ENCODE results near the gene GINM1. TPM values are rescaled to one million over a fixed set of nuclear protein-coding genes. Genes with fewer than 3 reads are reported as not detected.

The GINM1 gene
- total RNA-seq, 1 donor from 2014 or later, result 50.8 TPM

GRCh38 chr6:149567945-149568585 is 1.9 kb downstream of the GINM1 start:
- H3K9me3 ChIP-seq, result no peaks in the 10 kb centered on the region
- intact Hi-C loops (cut with DNase I), result no loop called here
- H3K27ac ChIP-seq, result no peak overlapping the region
- H3K4me3 ChIP-seq, result no peak overlapping the region
- no peaks in the 10 kb centered on the region for H3K27me3 ChIP-seq
- peaks cover 3% of the 10 kb centered on the region for H3K36me3 ChIP-seq
- DNase-seq (no peak), ATAC-seq (no peak)
- H3K4me1 ChIP-seq, result peaks cover 11% of the 10 kb centered on the region
- TF ChIP-seq CTCF (IDR thresholded peaks at IDR 0.05), result no peak

GRCh38 chr6:149580880-149581279 is 14.7 kb downstream of the GINM1 start:
- Histone ChIP-seq H3K9me3 (no peaks in the 10 kb centered on the region), H3K27me3 (no peaks in the 10 kb centered on the region), H3K4me3 (no peak overlapping the region), H3K36me3 (peaks cover 56% of the 10 kb centered on the region), H3K4me1 (no peaks in the 10 kb centered on the region), H3K27ac (no peak overlapping the region)
- intact Hi-C loops (cut with DNase I), result no loop called here
- TF ChIP-seq CTCF (IDR thresholded peaks at IDR 0.05), result no peak
- no peak for ATAC-seq
- no peak for DNase-seq

GRCh38 chr6:149581349-149581748 is 15.2 kb downstream of the GINM1 start:
- peaks cover 56% of the 10 kb centered on the region for H3K36me3 ChIP-seq

GRCh38 chr6:149586149-149586548 is 20.0 kb downstream of the GINM1 start:
- no peak for DNase-seq
- Histone ChIP-seq H3K27ac (no peak overlapping the region), H3K9me3 (no peaks in the 10 kb centered on the region), H3K27me3 (no peaks in the 10 kb centered on the region), H3K4me3 (no peak overlapping the region), H3K36me3 (peaks cover 67% of the 10 kb centered on the region), H3K4me1 (no peaks in the 10 kb centered on the region)
- TF ChIP-seq CTCF (IDR thresholded peaks at IDR 0.05), result no peak
- ATAC-seq, result no peak
- intact Hi-C loops (cut with DNase I), result no loop called here

More at GRCh38 chr6:149581349-149581748, 15.2 kb downstream of the GINM1 start:
- Histone ChIP-seq H3K27ac (no peak overlapping the region), H3K9me3 (no peaks in the 10 kb centered on the region), H3K4me1 (no peaks in the 10 kb centered on the region), H3K27me3 (no peaks in the 10 kb centered on the region), H3K4me3 (no peak overlapping the region)
- no peak for TF ChIP-seq CTCF (IDR thresholded peaks at IDR 0.05)
- intact Hi-C loops (cut with DNase I), result no loop called here
- no peak for ATAC-seq
- DNase-seq, result no peak

- Histone ChIP-seq H3K4me3 (no peak overlapping the region), H3K9me3 (no peaks in the 10 kb centered on the region), H3K27me3 (no peaks in the 10 kb centered on the region), H3K4me1 (no peaks in the 10 kb centered on the region), H3K36me3 (peaks cover 88% of the 10 kb centered on the region), H3K27ac (no peak overlapping the region)
- DNase-seq, result no peak
- intact Hi-C loops (cut with DNase I), result no loop called here
- ATAC-seq, result no peak
- TF ChIP-seq CTCF (IDR thresholded peaks at IDR 0.05), result no peak
These were observed 26.8 kb downstream of the GINM1 start for GRCh38 chr6:149592983-149593382.

- intact Hi-C loops (cut with DNase I), result no loop called here
- Histone ChIP-seq H3K9me3 (no peaks in the 10 kb centered on the region), H3K27me3 (no peaks in the 10 kb centered on the region), H3K36me3 (peaks cover 85% of the 10 kb centered on the region), H3K27ac (no peak overlapping the region), H3K4me3 (no peak overlapping the region), H3K4me1 (no peaks in the 10 kb centered on the region)
- no peak for TF ChIP-seq CTCF (IDR thresholded peaks at IDR 0.05)
- no peak for ATAC-seq
- no peak for DNase-seq
These were observed 27.2 kb downstream of the GINM1 start for GRCh38 chr6:149593408-149593807.

Data from upper lobe of right lung (tissue), 1 donor.